DMS53 treated with DMSO at 0.1 percent for 48 hours (cell line): ENCODE results near the gene MCAT.

ENCODE experiments used
- DNase-seq: peaks from one replicate; lab custom pipeline; 2025; ENCODE audit not compliant: unreplicated experiment; lab: John Stamatoyannopoulos, UW

The MCAT gene

DNA sequence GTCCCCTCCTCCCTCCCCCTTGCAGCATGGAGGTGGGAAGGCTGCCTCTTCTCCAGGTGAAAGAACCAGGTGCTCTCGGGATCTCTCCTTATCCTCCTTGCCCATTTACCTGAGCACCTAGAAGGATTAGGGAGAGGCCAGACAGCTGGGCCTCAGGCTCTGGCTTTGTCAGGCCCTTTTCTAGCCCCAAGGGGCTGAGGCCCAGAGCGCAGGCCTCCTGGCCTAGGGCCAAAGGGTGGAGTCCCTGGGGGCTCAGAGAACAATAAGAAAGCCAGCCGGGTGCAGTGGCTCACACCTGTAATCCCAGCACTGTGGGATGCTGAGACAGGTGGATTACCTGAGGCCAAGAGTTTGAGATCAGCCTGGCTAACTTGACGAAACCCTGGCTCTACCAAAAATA, 48.6 kb downstream of the MCAT start:
- DNase-seq: no peak

DNA sequence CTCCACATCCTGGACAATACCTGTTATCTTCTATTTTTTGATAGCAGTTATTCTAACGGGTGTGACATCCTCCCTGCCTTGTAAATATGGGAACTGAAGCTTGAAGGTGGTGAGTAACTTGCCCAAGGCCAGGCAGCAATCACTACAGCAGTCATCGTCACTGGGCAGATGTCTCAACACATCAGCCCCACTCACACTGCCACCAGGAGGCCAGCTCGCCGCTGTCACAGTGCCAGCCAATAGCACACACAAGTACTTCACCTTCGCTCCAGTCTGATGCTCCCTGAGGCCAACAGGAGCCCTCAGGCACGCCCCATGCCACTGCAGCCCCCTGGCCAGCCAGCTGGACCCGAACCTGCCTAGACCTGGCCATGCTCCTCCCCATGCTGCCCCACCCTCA, 49.1 kb downstream of the MCAT start:
- no peak for DNase-seq

DNA sequence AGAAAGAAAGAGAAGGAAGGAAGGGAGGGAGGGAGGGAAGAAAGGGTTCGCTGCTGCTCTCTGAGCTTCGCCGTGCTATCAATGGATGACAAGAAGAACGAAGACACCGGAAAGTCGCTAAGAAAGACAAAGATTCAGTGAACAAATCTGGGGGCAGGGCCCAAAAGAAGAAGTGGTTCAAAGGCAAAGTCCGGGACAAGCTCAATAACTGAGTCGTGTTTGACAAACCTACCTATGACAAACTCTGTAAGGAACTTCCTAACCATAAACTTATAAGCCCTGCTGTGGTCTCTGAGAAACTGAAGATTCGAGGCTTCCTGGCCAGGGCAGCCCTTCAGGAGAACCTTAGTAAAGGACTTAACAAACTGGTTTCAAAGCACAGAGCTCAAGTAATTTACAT, 51.1 kb downstream of the MCAT start:
- no peak for DNase-seq

DNA sequence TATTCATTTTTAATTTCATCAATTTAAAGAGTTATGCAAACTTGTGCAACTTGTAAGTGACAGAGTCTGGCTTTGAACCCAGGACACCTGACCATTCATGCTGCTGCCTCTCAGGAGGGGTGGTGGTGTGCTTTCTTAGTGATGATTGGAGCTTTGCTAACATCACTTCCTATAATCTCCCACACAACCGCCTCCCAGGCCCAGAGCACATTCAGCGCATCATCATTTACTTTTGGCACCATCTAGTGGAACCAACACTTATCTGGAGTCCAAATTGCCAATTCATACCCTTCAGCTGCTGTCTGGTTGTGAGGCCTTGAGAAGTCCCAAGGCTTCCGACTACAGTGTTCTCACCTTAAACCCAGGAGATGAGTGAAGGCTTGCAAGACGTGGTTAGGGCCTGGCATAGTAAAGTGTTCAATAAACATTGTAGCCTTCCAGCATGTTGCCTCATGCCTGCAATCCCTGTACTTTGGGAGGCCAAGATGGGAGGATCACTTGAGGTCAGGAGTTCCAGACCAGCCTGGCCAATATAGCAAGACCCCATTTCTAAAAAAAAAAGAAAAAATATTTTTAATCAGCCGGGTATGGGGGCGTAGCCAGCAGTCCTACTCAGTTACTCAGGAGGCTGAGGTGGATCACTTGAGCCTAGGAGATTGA, 52.9 kb downstream of the MCAT start:
- peak; percentile 62 for DNase-seq

DNA sequence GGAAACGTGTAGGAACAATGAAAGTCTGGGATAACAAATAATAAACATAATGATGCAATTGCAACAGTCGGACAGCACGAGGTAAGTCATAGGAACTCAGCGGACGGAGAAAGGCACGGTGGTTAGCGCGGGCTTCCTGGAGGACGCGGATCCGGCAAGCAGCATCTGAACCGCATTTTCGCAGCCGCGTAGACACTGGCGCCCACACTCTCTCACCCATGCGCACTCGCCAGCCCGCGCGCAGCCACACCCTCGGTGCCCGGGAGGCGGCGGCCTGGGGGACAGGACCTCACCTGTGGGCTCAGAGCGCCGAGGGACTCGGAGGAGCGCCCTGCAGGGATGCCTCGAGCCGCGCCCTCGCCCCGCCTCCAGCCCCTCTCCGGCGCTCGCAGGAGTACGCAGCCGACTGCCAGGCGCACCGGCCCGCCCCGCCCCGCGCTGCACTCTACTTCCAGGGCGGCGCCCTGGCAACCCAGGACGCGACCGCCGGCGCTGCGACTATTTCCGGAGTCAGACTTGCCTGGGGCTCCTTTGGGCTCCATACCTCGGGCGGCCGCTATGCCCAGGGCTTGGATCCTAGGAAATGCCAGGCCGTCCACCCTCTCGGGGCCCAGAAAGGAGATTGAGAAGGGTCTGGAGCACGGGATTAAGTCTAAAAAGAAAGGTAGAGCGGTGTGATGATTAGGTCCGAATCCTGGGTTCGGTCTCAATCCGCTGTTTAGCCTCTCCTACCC, 54.0 kb downstream of the MCAT start, which contains the start of gene TTLL1:
TTLL1 (minus strand) TSS at position 408 of the 734 bp plus-strand sequence. CDS start 13,805 bp downstream, outside the sequence.
- peak; percentile 76 for DNase-seq

DNA sequence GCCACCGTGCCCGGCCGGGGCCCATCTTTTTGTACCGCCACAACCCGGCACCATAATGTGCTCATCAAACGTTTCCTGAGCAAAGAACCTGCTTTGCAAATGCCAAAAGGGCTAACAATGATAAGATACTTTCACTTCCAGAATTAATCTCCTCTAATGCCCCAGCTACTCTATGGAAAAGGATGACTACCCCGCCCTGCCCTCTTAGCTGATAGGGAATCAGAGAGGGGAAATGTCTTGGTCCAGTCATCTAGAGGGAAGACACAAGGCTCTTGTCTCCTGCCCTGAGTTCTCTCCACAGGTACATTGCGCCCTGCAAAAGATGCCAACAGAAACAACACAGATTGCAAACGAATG, 54.6 kb downstream of the MCAT start:
- DNase-seq: no peak

DNA sequence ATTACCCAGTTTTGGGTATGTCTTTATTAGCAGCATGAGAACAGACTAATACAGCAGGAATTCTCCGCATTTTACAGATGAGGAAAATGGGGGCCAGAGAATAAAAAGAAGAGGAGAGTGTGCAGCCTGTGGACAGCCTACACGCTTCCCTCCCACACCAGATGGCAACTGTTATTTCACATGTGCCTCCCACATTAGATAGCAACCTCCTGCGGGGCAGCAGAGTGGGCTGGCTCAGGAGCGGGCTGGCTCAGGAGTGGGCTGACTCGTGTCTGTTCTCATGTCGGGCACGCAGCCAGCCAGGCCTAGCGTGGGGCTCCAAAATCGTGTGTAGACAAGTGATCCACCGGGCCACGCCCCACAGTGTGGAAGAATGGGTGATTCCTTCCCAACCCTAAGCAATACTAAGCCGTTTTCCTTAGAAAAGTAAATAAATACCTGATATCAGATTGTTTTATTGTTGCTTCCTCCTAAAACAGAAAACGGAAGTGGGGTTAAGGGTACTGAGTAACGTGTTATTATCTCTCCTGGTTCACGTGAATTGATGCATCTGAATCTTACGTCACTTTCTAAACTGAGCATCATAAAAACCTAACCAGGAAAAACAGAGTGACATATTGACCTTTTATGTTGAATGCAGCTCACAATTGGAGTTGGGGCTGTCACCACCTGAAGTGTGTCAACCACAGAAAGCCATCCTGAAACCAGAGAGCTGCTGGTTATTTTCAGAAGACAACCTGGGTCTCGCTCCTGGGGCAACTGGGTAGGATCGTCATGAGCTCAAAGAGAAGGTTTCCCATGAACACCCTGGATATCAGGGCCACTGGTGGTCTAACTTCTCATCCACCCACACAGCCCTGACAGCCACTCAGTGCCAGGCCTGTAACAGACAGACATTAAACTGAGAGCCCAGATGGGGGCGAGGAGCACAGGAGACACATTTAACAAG, 57.3 kb downstream of the MCAT start:
- no peak for DNase-seq
